Measurements from ENCODE around the gene ADCYAP1R1.

ADCYAP1R1 gene

GRCh38 chr7:31074120-31074383, 21.9 kb downstream of the ADCYAP1R1 start:
- H3K27me3 ChIP-seq: no peaks in the 10 kb centered on the region
- TF ChIP-seq CTCF (IDR thresholded peaks at IDR 0.05): no peak
- H3K36me3 ChIP-seq: no peaks in the 10 kb centered on the region
- H3K4me1 ChIP-seq (ENCODE audit: control insufficient read depth in 1 of 2, insufficient read depth in 1 of 2, low read depth in 1 of 2, low read length in 1 of 2): no peaks in the 10 kb centered on the region
- no peak overlapping the region for H3K4me3 ChIP-seq (ENCODE audit: low read depth in 1 of 2, low read length in 1 of 2)
- no peak overlapping the region for H3K27ac ChIP-seq
- no peaks in the 10 kb centered on the region for H3K9me3 ChIP-seq

- no peak for TF ChIP-seq CTCF (IDR thresholded peaks at IDR 0.05)
- no peaks in the 10 kb centered on the region for H3K4me1 ChIP-seq (ENCODE audit: control insufficient read depth in 1 of 2, insufficient read depth in 1 of 2, low read depth in 1 of 2, low read length in 1 of 2)
- H3K27me3 ChIP-seq: no peaks in the 10 kb centered on the region
- H3K36me3 ChIP-seq: no peaks in the 10 kb centered on the region
- no peak overlapping the region for H3K27ac ChIP-seq
- no peaks in the 10 kb centered on the region for H3K9me3 ChIP-seq
- H3K4me3 ChIP-seq (ENCODE audit: low read depth in 1 of 2, low read length in 1 of 2): no peak overlapping the region
These were observed 22.4 kb downstream of the ADCYAP1R1 start for GRCh38 chr7:31074403-31075085.

- no peak overlapping the region for H3K4me3 ChIP-seq (ENCODE audit: low read depth in 1 of 2, low read length in 1 of 2)
- no peak overlapping the region for H3K27ac ChIP-seq
- no peaks in the 10 kb centered on the region for H3K27me3 ChIP-seq
- no peaks in the 10 kb centered on the region for H3K36me3 ChIP-seq
- H3K4me1 ChIP-seq (ENCODE audit: control insufficient read depth in 1 of 2, insufficient read depth in 1 of 2, low read depth in 1 of 2, low read length in 1 of 2): no peaks in the 10 kb centered on the region
- no peaks in the 10 kb centered on the region for H3K9me3 ChIP-seq
- no peak for TF ChIP-seq CTCF (IDR thresholded peaks at IDR 0.05)
These were observed 22.9 kb downstream of the ADCYAP1R1 start for GRCh38 chr7:31075086-31075405.

- Histone ChIP-seq H3K4me1 (ENCODE audit: control insufficient read depth in 1 of 2, insufficient read depth in 1 of 2, low read depth in 1 of 2, low read length in 1 of 2) (no peaks in the 10 kb centered on the region), H3K27me3 (peaks cover 7% of the 10 kb centered on the region)
These were observed 23.9 kb downstream of the ADCYAP1R1 start for GRCh38 chr7:31076051-31076450.

GRCh38 chr7:31076641-31077310, 24.7 kb downstream of the ADCYAP1R1 start:
- Histone ChIP-seq H3K36me3 (no peaks in the 10 kb centered on the region), H3K4me1 (ENCODE audit: control insufficient read depth in 1 of 2, insufficient read depth in 1 of 2, low read depth in 1 of 2, low read length in 1 of 2) (no peaks in the 10 kb centered on the region), H3K27ac (no peak overlapping the region), H3K27me3 (peaks cover 14% of the 10 kb centered on the region), H3K9me3 (no peaks in the 10 kb centered on the region), H3K4me3 (ENCODE audit: low read depth in 1 of 2, low read length in 1 of 2) (no peak overlapping the region)
- no peak for TF ChIP-seq CTCF (IDR thresholded peaks at IDR 0.05)

More at GRCh38 chr7:31076051-31076450, 23.9 kb downstream of the ADCYAP1R1 start:
- Histone ChIP-seq H3K36me3 (no peaks in the 10 kb centered on the region), H3K9me3 (no peaks in the 10 kb centered on the region), H3K27ac (no peak overlapping the region), H3K4me3 (ENCODE audit: low read depth in 1 of 2, low read length in 1 of 2) (no peak overlapping the region)
- no peak for TF ChIP-seq CTCF (IDR thresholded peaks at IDR 0.05)

All from neutrophil (primary cell).